ENCODE data around the gene ARHGAP6. TPM values are rescaled to one million over a fixed set of nuclear protein-coding genes. Genes with fewer than 3 reads are reported as not detected.

ARHGAP6 gene
- total and polyA plus RNA-seq, 9 of the 15 experiments (the other 6 are each of a cell fraction or from before 2014, with no cell fraction given) = 12.5 to 63.6 (median 41.8) TPM

DNA sequence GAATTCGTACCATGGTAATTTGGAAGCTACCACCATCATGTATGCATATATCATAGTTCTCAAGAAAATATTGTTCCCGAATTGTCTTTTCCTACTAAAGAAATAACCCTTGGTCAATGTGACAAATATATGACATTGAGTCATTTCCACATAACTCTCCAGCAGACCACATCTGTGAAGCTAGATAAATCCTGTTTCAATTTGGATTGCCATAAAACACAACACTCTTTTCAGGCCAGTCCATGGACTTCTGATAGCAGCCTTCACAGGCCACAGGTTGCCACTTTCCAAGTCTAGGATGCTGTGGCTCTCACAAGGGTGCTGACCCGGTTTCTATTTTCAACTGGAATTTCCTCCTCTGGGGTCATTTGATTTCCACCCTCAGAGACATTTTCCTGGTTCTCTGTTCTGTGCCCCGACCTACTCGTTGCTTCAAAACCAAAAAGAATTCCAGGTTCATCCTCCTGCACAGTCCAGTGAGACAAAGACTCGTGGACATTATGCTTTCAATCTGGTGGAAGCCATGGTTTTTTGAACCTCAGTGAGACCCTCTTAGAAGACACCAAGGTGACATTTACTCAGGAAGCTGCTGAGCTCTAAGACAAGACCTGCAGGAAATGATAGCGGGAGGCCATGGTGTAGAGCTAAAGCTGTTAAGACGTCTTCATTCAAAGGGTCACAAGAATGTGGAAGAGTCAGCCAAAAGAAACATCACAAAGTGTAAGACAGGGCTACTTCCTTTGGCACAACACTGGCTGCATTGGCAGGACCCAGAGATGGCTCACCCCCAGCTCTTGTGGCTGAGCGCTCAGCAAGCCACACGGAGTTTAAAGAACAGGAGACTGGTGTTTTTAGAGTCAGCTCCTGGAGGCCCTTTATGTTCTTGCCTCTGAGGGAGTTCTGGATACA, 252.8 kb downstream of the ARHGAP6 start (continued):
- TF ChIP-seq RBM39 (optimal IDR thresholded peaks at IDR 0.05; ENCODE audit: low read depth, low read length) (no peak), POU5F1 (IDR thresholded peaks at IDR 0.05; ENCODE audit: borderline replicate concordance, low read depth, low read length, partially characterized antibody) (no peak), NFRKB (IDR thresholded peaks at IDR 0.05; ENCODE audit: low read depth) (no peak), SMAD1 (IDR thresholded peaks at IDR 0.05; ENCODE audit: low read depth, low read length, partially characterized antibody) (no peak), HDGF (IDR thresholded peaks at IDR 0.05) (no peak), BRF1 (IDR thresholded peaks at IDR 0.05; ENCODE audit: borderline replicate concordance, extremely low read depth, insufficient read length) (no peak), MBD2 (IDR thresholded peaks at IDR 0.05; ENCODE audit: borderline replicate concordance, low read depth) (no peak), MYBL2 (IDR thresholded peaks at IDR 0.05; ENCODE audit: low read depth) (no peak), MYBL2 (CRISPR knock-in tag; IDR thresholded peaks at IDR 0.05; ENCODE audit: borderline replicate concordance) (no peak), ZNF57 (CRISPR knock-in tag; IDR thresholded peaks at IDR 0.05) (no peak), HNRNPLL (IDR thresholded peaks at IDR 0.05; ENCODE audit: low read depth, low read length, poor library complexity, severe bottlenecking) (no peak), TAF15 (IDR thresholded peaks at IDR 0.05; ENCODE audit: low read depth, low read length) (no peak), PHB2 (IDR thresholded peaks at IDR 0.05; ENCODE audit: low read depth) (no peak)
- TF ChIP-seq, protein P1, sequence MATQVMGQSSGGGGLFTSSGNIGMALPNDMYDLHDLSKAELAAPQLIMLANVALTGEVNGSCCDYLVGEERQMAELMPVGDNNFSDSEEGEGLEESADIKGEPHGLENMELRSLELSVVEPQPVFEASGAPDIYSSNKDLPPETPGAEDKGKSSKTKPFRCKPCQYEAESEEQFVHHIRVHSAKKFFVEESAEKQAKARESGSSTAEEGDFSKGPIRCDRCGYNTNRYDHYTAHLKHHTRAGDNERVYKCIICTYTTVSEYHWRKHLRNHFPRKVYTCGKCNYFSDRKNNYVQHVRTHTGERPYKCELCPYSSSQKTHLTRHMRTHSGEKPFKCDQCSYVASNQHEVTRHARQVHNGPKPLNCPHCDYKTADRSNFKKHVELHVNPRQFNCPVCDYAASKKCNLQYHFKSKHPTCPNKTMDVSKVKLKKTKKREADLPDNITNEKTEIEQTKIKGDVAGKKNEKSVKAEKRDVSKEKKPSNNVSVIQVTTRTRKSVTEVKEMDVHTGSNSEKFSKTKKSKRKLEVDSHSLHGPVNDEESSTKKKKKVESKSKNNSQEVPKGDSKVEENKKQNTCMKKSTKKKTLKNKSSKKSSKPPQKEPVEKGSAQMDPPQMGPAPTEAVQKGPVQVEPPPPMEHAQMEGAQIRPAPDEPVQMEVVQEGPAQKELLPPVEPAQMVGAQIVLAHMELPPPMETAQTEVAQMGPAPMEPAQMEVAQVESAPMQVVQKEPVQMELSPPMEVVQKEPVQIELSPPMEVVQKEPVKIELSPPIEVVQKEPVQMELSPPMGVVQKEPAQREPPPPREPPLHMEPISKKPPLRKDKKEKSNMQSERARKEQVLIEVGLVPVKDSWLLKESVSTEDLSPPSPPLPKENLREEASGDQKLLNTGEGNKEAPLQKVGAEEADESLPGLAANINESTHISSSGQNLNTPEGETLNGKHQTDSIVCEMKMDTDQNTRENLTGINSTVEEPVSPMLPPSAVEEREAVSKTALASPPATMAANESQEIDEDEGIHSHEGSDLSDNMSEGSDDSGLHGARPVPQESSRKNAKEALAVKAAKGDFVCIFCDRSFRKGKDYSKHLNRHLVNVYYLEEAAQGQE (IDR thresholded peaks at IDR 0.05; ENCODE audit: borderline replicate concordance) = peak; percentile 66
- TF ChIP-seq, protein P1 (CRISPR knock-in tag; IDR thresholded peaks at IDR 0.05; ENCODE audit: low read depth) = no peak
- TF ChIP-seq, protein P2, sequence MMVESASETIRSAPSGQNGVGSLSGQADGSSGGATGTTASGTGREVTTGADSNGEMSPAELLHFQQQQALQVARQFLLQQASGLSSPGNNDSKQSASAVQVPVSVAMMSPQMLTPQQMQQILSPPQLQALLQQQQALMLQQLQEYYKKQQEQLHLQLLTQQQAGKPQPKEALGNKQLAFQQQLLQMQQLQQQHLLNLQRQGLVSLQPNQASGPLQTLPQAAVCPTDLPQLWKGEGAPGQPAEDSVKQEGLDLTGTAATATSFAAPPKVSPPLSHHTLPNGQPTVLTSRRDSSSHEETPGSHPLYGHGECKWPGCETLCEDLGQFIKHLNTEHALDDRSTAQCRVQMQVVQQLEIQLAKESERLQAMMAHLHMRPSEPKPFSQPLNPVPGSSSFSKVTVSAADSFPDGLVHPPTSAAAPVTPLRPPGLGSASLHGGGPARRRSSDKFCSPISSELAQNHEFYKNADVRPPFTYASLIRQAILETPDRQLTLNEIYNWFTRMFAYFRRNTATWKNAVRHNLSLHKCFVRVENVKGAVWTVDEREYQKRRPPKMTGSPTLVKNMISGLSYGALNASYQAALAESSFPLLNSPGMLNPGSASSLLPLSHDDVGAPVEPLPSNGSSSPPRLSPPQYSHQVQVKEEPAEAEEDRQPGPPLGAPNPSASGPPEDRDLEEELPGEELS (CRISPR knock-in tag; IDR thresholded peaks at IDR 0.05; ENCODE audit: borderline replicate concordance) = no peak
- TF ChIP-seq, protein P3, sequence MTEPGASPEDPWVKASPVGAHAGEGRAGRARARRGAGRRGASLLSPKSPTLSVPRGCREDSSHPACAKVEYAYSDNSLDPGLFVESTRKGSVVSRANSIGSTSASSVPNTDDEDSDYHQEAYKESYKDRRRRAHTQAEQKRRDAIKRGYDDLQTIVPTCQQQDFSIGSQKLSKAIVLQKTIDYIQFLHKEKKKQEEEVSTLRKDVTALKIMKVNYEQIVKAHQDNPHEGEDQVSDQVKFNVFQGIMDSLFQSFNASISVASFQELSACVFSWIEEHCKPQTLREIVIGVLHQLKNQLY (CRISPR knock-in tag; conservative IDR thresholded peaks at IDR 0.05) = no peak
